MCF 10A (cell line): ENCODE results near the gene LRPPRC. TPM values are rescaled to one million over a fixed set of nuclear protein-coding genes. Genes with fewer than 3 reads are reported as not detected.
"Not testable (repeated sequence)": the region's sequence is repeated elsewhere in the genome, so short reads cannot be mapped to it uniquely, and the experiment has no call there.

ENCODE experiments used
- BruUV-seq: library from RNA; stranded (reverse); fragments of 400-500 nt; replicated peaks from 2 replicates; lab custom pipeline; 2021; lab: Mats Ljungman, UMichigan
- CTCF ChIA-PET: fragments of 300-600 bp; sonication (Branson Sonifier 250); formaldehyde crosslinking; extraction: SDS; loops from one replicate; lab custom pipeline; 2021; ENCODE audit warnings: antibody characterized with exemption, inconsistent platforms; lab: Yijun Ruan, JAX
- POLR2A ChIA-PET: fragments of 300-600, 350-650 bp; sonication (Branson Sonifier 250); formaldehyde crosslinking; extraction: SDS; loops from one replicate; lab custom pipeline; 2020; ENCODE audit warnings: antibody characterized with exemption, inconsistent platforms; lab: Yijun Ruan, JAX
- DNase-seq: peaks from one replicate; pipeline ENCODE4 v3.0.0-alpha.2; 2018; ENCODE audit not compliant: unreplicated experiment
- H3K27ac Mint-ChIP-seq: one replicate; pipeline ENCODE4 v1.8.0; 2022; ENCODE audit warnings: mild to moderate bottlenecking, low read depth, mixed read lengths; ENCODE audit not compliant: unreplicated experiment
- H3K27me3 Mint-ChIP-seq: one replicate; pipeline ENCODE4 v1.8.0; 2022; ENCODE audit warnings: mixed read lengths; ENCODE audit not compliant: insufficient read depth, unreplicated experiment
- H3K36me3 Mint-ChIP-seq: one replicate; pipeline ENCODE4 v1.8.0; 2022; ENCODE audit warnings: mild to moderate bottlenecking, moderate library complexity, mixed read lengths; ENCODE audit not compliant: insufficient read depth, unreplicated experiment
- H3K4me1 Mint-ChIP-seq: one replicate; pipeline ENCODE4 v1.8.0; 2022; ENCODE audit warnings: mixed read lengths; ENCODE audit not compliant: insufficient read depth, unreplicated experiment
- H3K4me3 Mint-ChIP-seq: one replicate; pipeline ENCODE4 v1.8.0; 2022; ENCODE audit warnings: mild to moderate bottlenecking, moderate library complexity, mixed read lengths; ENCODE audit not compliant: unreplicated experiment
- H3K9me3 Mint-ChIP-seq: one replicate; pipeline ENCODE4 v1.8.0; 2022; ENCODE audit warnings: mixed read lengths; ENCODE audit not compliant: unreplicated experiment
- intact Hi-C: fragments of 100-400 bp; cut with micrococcal nuclease; formaldehyde crosslinking; loops from 2 replicates; pipeline ENCODE4 v1.14.1; 2022
- total RNA-seq: library from RNA; stranded (reverse); gene quantifications from 2 replicates; pipeline ENCODE4 v1.2.3, GENCODE V29; 2022
- TF ChIP-seq, protein P1 (sequence below): fragments of 200-600 bp; IDR thresholded peaks from one replicate; pipeline ENCODE4 v1.8.0; 2022; ENCODE audit warnings: antibody characterized with exemption, mild to moderate bottlenecking; ENCODE audit not compliant: unreplicated experiment

LRPPRC gene
- total RNA-seq, 1 experiment from 2014 or later: 160 TPM

DNA sequence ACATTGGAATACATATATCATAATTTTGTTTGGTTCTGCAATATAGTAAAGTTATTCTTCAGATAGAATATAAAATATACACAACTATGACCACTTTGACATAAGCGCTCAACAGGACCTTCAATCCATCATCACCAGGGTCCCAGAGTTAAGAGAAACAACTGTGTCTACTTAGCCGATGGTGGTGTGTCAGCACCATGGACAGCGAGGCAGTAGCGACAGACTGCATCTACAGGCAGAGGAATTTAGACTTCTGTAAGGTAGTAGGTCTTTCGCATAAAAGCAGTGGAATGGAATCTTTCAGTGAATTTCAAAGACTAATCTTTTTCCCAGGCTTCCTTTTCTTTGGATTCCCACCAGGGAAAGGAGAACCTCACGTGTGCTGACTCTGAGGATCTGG, 20.5 kb upstream of the LRPPRC start:
- Mint-ChIP-seq H3K27me3 (peaks cover 34% of the 10 kb centered on the region), H3K4me3 (no peak overlapping the region), H3K36me3 (no peaks in the 10 kb centered on the region), H3K27ac (no peak overlapping the region), H3K9me3 (no peaks in the 10 kb centered on the region), H3K4me1 (no peaks in the 10 kb centered on the region)
- intact Hi-C loops: no loop called here
- no TSS peak for BruUV-seq
- ChIA-PET POLR2A (no interaction called here), CTCF (interaction anchor here (0.6 to 1.6 kb wide), 3 partner anchors 28 to 700 kb away, joined by 3 to 4 read pairs (median 4); no protein-coding TSS in a partner anchor)
- DNase-seq: peak; percentile 61
- TF ChIP-seq, protein P1, sequence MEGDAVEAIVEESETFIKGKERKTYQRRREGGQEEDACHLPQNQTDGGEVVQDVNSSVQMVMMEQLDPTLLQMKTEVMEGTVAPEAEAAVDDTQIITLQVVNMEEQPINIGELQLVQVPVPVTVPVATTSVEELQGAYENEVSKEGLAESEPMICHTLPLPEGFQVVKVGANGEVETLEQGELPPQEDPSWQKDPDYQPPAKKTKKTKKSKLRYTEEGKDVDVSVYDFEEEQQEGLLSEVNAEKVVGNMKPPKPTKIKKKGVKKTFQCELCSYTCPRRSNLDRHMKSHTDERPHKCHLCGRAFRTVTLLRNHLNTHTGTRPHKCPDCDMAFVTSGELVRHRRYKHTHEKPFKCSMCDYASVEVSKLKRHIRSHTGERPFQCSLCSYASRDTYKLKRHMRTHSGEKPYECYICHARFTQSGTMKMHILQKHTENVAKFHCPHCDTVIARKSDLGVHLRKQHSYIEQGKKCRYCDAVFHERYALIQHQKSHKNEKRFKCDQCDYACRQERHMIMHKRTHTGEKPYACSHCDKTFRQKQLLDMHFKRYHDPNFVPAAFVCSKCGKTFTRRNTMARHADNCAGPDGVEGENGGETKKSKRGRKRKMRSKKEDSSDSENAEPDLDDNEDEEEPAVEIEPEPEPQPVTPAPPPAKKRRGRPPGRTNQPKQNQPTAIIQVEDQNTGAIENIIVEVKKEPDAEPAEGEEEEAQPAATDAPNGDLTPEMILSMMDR: no peak

DNA sequence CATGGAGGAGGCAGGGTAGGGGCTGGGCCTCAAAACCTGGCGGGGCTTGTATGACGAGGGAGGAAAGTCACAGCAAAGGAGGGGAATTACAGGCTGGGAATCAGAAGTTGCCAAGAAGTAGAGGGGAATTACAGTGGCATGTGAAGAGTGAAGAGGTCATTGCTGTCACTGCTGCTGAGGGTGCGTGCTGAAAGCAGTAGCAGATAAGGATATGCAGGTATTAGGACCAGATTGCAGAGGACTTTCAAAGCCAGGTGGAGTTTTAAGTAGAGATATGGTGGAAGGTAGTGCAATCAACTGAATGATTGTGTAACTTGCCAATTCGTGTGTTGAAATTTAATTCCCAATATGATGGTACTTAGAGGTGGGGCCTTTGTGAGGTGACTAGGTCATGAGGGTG, 19.4 kb upstream of the LRPPRC start:
- Mint-ChIP-seq H3K36me3 (no peaks in the 10 kb centered on the region), H3K9me3 (no peaks in the 10 kb centered on the region), H3K4me3 (no peak overlapping the region), H3K4me1 (no peaks in the 10 kb centered on the region), H3K27ac (no peak overlapping the region), H3K27me3 (peaks cover 44% of the 10 kb centered on the region)
- POLR2A ChIA-PET: no interaction called here
- TF ChIP-seq, protein P1: no peak
- CTCF ChIA-PET: interaction anchor here (0.6 to 0.9 kb wide), 3 partner anchors 12 to 71 kb away, joined by 3 to 4 read pairs (median 3); no protein-coding TSS in a partner anchor
- intact Hi-C loops: no loop called here
- BruUV-seq: no TSS peak
- DNase-seq: no peak

DNA sequence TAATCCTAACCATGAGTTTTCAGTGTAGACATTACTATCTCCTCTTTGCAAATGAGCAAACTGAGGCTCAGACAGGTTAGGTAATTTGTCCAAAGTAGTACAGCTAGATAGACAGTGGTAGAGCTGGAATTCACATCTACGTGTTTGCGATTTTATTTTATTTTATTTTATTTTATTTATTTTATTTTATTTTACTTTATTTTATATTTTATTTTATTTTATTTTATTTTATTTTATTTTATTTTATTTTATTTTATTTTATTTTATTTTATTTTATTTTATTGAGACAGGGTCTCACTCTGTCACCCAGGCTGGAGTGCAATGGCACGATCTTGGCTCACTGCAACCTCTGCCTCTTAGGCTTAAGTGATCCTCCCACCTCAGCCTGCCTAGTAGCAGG, 17.4 kb upstream of the LRPPRC start:
- CTCF ChIA-PET, H3K4me3 Mint-ChIP-seq, DNase-seq, BruUV-seq, intact Hi-C loops, H3K9me3 Mint-ChIP-seq, H3K36me3 Mint-ChIP-seq, H3K4me1 Mint-ChIP-seq, H3K27ac Mint-ChIP-seq: not testable (repeated sequence)
- peaks cover 65% of the 10 kb centered on the region for H3K27me3 Mint-ChIP-seq
- POLR2A ChIA-PET: interaction anchor here (1.4 kb wide), 1 partner anchor 17 kb away, joined by 4 read pairs; the partner anchor contains the start of gene LRPPRC

DNA sequence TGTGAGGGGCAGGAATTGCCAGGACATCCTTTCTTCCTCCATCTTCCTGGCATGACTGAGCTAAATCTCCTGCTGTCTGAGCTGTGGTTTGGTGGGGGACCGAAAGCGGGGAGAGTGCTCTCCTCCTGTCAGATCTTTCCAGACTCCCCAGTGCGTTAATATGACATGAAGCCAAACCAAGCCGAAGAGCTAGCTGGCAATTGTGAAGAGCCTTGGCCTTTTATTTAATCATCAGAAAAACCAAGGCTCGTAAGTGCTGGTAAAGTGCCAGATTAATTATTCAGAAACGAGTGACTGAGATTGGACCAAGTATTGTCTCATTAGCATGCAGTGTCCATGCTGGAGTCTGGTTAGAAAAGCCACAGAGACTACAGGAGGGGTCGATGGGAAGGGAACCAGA, 14.5 kb upstream of the LRPPRC start:
- BruUV-seq: no TSS peak
- Mint-ChIP-seq H3K9me3 (no peaks in the 10 kb centered on the region), H3K27me3 (peaks cover 63% of the 10 kb centered on the region), H3K4me3 (no peak overlapping the region), H3K4me1 (no peaks in the 10 kb centered on the region), H3K27ac (no peak overlapping the region), H3K36me3 (no peaks in the 10 kb centered on the region)
- POLR2A ChIA-PET: interaction anchor here (1.2 kb wide), 1 partner anchor 10 kb away, joined by 4 read pairs; no protein-coding TSS in a partner anchor
- CTCF ChIA-PET: no interaction called here
- DNase-seq: no peak
- intact Hi-C loops: no loop called here
- TF ChIP-seq, protein P1: no peak
